Activated T-helper 1 cell treated with anti-CD3 and anti-CD28 coated beads, Interleukin-12 subunit alpha, Interleukin-12 subunit beta, Interleukin-2, Interleukin-4 antibody, amounts not matched to agents 30 ng/mL and 10 ng/mL and 1 ng/mL, durations not matched to agents 14 hours and 24 hours and 36 hours (primary cell): Measurements from ENCODE around the gene AWAT1. TPM values are rescaled to one million over a fixed set of nuclear protein-coding genes. Genes with fewer than 3 reads are reported as not detected.

ENCODE experiments used
- DNase-seq: peaks from one replicate; pipeline ENCODE4 v3.0.0; 2021; ENCODE audit warnings: low spot score
- H3K27ac Mint-ChIP-seq: one replicate; pipeline ENCODE4 v1.8.0; 2021; ENCODE audit warnings: mild to moderate bottlenecking, mixed read lengths
- H3K27me3 Mint-ChIP-seq: one replicate; pipeline ENCODE4 v1.8.0; 2022; ENCODE audit warnings: mild to moderate bottlenecking, moderate library complexity, mixed read lengths; ENCODE audit not compliant: insufficient read depth
- H3K36me3 Mint-ChIP-seq: one replicate; pipeline ENCODE4 v1.8.0; 2021; ENCODE audit warnings: low read depth, mixed read lengths
- H3K4me1 Mint-ChIP-seq: one replicate; pipeline ENCODE4 v1.8.0; 2021; ENCODE audit warnings: low read depth, mixed read lengths
- H3K4me3 Mint-ChIP-seq: one replicate; pipeline ENCODE4 v1.8.0; 2021; ENCODE audit warnings: mild to moderate bottlenecking, moderate library complexity, mixed read lengths
- H3K9me3 Mint-ChIP-seq: one replicate; pipeline ENCODE4 v1.8.0; 2021; ENCODE audit warnings: mixed read lengths
- intact Hi-C: fragments of 100-400 bp; cut with micrococcal nuclease; formaldehyde crosslinking; loops from one replicate; pipeline ENCODE4 v1.15.1; 2024
- total RNA-seq: library from RNA; stranded (reverse); gene quantifications from 2 replicates; pipeline ENCODE4 v1.2.3, GENCODE V29; 2022

AWAT1 gene
- total RNA-seq, 1 donor from 2014 or later: not detected

- Mint-ChIP-seq H3K9me3 (no peaks in the 10 kb centered on the region), H3K27ac (no peak overlapping the region), H3K27me3 (no peaks in the 10 kb centered on the region), H3K36me3 (peaks cover 3% of the 10 kb centered on the region), H3K4me3 (no peak overlapping the region), H3K4me1 (no peaks in the 10 kb centered on the region)
- DNase-seq: no peak
- intact Hi-C loops: no loop called here
Observed at GRCh38 chrX:70279081-70279480, 44.6 kb downstream of the AWAT1 start.

- H3K9me3 Mint-ChIP-seq: no peaks in the 10 kb centered on the region
- peaks cover 7% of the 10 kb centered on the region for H3K36me3 Mint-ChIP-seq
- H3K27ac Mint-ChIP-seq: no peak overlapping the region
- DNase-seq: no peak
- no peaks in the 10 kb centered on the region for H3K4me1 Mint-ChIP-seq
- intact Hi-C loops: no loop called here
- H3K27me3 Mint-ChIP-seq: no peaks in the 10 kb centered on the region
- H3K4me3 Mint-ChIP-seq: no peak overlapping the region
Observed at GRCh38 chrX:70280573-70280972, 46.1 kb downstream of the AWAT1 start.

- Mint-ChIP-seq H3K27me3 (no peaks in the 10 kb centered on the region), H3K4me1 (no peaks in the 10 kb centered on the region), H3K36me3 (peaks cover 15% of the 10 kb centered on the region), H3K4me3 (no peak within 1 kb of the TSS), H3K9me3 (no peaks in the 10 kb centered on the region), H3K27ac (no peak within 1 kb of the TSS)
- DNase-seq: no peak
- intact Hi-C loops: no loop called here
Observed at GRCh38 chrX:70281951-70282350, 47.5 kb downstream of the AWAT1 start, which contains the start of gene RAB41. Gene RAB41 (plus strand): TSS chrX:70282172. CDS start chrX:70282218, 46 bp downstream.

- Mint-ChIP-seq H3K4me3 (peak overlapping the region; percentile 92), H3K36me3 (peaks cover 18% of the 10 kb centered on the region), H3K9me3 (no peaks in the 10 kb centered on the region), H3K4me1 (peaks cover 19% of the 10 kb centered on the region), H3K27me3 (no peaks in the 10 kb centered on the region), H3K27ac (peak overlapping the region; percentile 72)
- DNase-seq: no peak
- intact Hi-C loops: no loop called here
Observed at GRCh38 chrX:70289168-70289792, 54.8 kb downstream of the AWAT1 start.

Other genes starting within 250 kb of the AWAT1 start
- not detected in 2 replicates for gene AWAT2, start 184.7 kb upstream of the AWAT1 start, total RNA-seq
- not detected in 2 replicates for gene OTUD6A, start 172.2 kb upstream of the AWAT1 start, total RNA-seq
- 29.4 and 29.8 TPM in 2 replicates for gene IGBP1, start 101.2 kb upstream of the AWAT1 start, total RNA-seq
- gene DGAT2L6, start 57.2 kb upstream of the AWAT1 start, total RNA-seq: not detected in 2 replicates
- 0.27 TPM in 1 of 2 replicates, not detected in the other for gene P2RY4, start 25.5 kb downstream of the AWAT1 start, total RNA-seq
- not detected in 2 replicates for gene ARR3, start 33.7 kb downstream of the AWAT1 start, total RNA-seq
- not detected in 2 replicates for gene RAB41, start 47.5 kb downstream of the AWAT1 start, total RNA-seq
- 28.7 and 31.9 TPM in 2 replicates for gene PDZD11, start 55.3 kb downstream of the AWAT1 start, total RNA-seq
- gene KIF4A, start 55.4 kb downstream of the AWAT1 start, total RNA-seq: 18.7 and 19.4 TPM in 2 replicates
- 0.10 TPM in 1 of 2 replicates, not detected in the other for gene GDPD2, start 188.7 kb downstream of the AWAT1 start, total RNA-seq
- gene DLG3, start 210.2 kb downstream of the AWAT1 start, total RNA-seq: 41.5 and 43.5 TPM in 2 replicates